Activated T-helper 17 cell treated with anti-CD3 and anti-CD28 coated beads, Interleukin-2, amount 50 U/mL, for 72 hours (primary cell): ENCODE data around the gene ANKHD1. TPM values are rescaled to one million over a fixed set of nuclear protein-coding genes. Genes with fewer than 3 reads are reported as not detected.

Experiments used
- ATAC-seq: fragments of 150-1000 bp; cut with Tn5 transposase; replicated peaks from 2 replicates; pipeline ENCODE4 v1.10.0; 2021; ENCODE audit warnings: mild to moderate bottlenecking, moderate library complexity
- H3K27ac Mint-ChIP-seq: one replicate; pipeline ENCODE4 v1.8.0; 2022; ENCODE audit warnings: mixed read lengths
- H3K27me3 Mint-ChIP-seq: one replicate; pipeline ENCODE4 v1.8.0; 2022; ENCODE audit warnings: mixed read lengths
- H3K36me3 Mint-ChIP-seq: one replicate; pipeline ENCODE4 v1.8.0; 2022; ENCODE audit warnings: low read depth, mild to moderate bottlenecking, mixed read lengths
- H3K4me1 Mint-ChIP-seq: one replicate; pipeline ENCODE4 v1.8.0; 2022; ENCODE audit warnings: mixed read lengths
- H3K4me3 Mint-ChIP-seq: one replicate; pipeline ENCODE4 v1.8.0; 2022; ENCODE audit warnings: mild to moderate bottlenecking, mixed read lengths
- H3K9me3 Mint-ChIP-seq: one replicate; pipeline ENCODE4 v1.8.0; 2022; ENCODE audit warnings: mixed read lengths
- total RNA-seq, 2 donors: library from RNA; stranded (reverse); gene quantifications; one replicate each; pipeline ENCODE4 v1.2.3, GENCODE V29; 2022

The ANKHD1 gene
- total RNA-seq, 2 donors from 2014 or later = 94.5 to 119 TPM

GRCh38 chr5:140550147-140551079 is 148.8 kb downstream of the ANKHD1 start:
- Mint-ChIP-seq H3K27ac (peak overlapping the region; percentile 91), H3K4me3 (no peak overlapping the region), H3K27me3 (no peaks in the 10 kb centered on the region), H3K36me3 (peaks cover 64% of the 10 kb centered on the region), H3K4me1 (peaks cover 23% of the 10 kb centered on the region), H3K9me3 (no peaks in the 10 kb centered on the region)
- no peak for ATAC-seq

GRCh38 chr5:140551872-140552271 is 150.2 kb downstream of the ANKHD1 start:
- no peak overlapping the region for H3K27ac Mint-ChIP-seq
- H3K4me3 Mint-ChIP-seq = no peak overlapping the region

DNA sequence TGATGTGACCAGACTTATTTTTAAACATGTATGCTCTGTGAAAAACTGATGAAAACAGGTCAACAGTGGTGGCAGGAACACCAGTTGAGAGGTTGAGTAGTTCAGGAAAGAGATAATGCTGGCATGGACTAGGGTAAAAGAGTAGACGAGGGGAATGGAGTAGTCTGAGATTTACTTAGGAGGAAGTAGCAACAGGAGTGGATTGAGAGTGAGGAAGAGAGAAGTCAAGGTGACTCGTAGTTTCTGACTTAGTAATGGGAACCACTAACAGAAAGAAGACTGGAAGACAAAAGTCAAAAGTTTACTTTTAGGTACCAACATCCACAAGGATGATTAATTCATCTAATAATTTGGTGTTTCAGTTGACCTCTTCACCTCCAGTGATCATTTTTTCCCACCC is 152.0 kb downstream of the ANKHD1 start:
- peak; percentile 59 for ATAC-seq
- Mint-ChIP-seq H3K36me3 (peaks cover 91% of the 10 kb centered on the region), H3K4me3 (peak overlapping the region; percentile 63)

More at GRCh38 chr5:140551872-140552271, 150.2 kb downstream of the ANKHD1 start:
- no peaks in the 10 kb centered on the region for H3K27me3 Mint-ChIP-seq
- no peak for ATAC-seq
- no peaks in the 10 kb centered on the region for H3K9me3 Mint-ChIP-seq
- H3K4me1 Mint-ChIP-seq = peaks cover 36% of the 10 kb centered on the region
- peaks cover 77% of the 10 kb centered on the region for H3K36me3 Mint-ChIP-seq

DNA sequence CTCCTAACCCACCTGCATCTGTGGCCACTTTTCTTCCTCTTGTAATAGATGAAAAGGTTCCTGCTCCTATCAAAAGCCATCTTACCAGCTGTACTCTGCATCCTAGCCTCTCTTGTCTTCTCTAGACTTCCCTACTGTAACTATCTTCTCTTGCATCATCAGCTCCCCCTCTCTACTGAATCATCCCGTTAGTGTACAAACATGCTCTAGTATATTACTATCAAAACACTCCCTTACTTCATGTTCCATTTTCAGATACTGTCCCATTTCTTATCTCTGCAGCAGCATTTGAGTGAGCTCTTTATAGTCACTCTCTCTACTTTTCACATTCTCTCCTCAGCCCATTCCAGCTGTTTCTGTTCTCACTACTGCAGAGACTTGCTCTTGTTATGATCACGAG is 152.8 kb downstream of the ANKHD1 start:
- ATAC-seq = peak; percentile 22
- Mint-ChIP-seq H3K27ac (peak overlapping the region; percentile 75), H3K36me3 (peaks cover 87% of the 10 kb centered on the region), H3K27me3 (no peaks in the 10 kb centered on the region), H3K9me3 (no peaks in the 10 kb centered on the region), H3K4me3 (peak overlapping the region; percentile 63), H3K4me1 (peaks cover 44% of the 10 kb centered on the region)

More for the DNA sequence above, 152.0 kb downstream of the ANKHD1 start:
- Mint-ChIP-seq H3K27ac (peak overlapping the region; percentile 75), H3K4me1 (peaks cover 44% of the 10 kb centered on the region), H3K27me3 (no peaks in the 10 kb centered on the region), H3K9me3 (no peaks in the 10 kb centered on the region)

DNA sequence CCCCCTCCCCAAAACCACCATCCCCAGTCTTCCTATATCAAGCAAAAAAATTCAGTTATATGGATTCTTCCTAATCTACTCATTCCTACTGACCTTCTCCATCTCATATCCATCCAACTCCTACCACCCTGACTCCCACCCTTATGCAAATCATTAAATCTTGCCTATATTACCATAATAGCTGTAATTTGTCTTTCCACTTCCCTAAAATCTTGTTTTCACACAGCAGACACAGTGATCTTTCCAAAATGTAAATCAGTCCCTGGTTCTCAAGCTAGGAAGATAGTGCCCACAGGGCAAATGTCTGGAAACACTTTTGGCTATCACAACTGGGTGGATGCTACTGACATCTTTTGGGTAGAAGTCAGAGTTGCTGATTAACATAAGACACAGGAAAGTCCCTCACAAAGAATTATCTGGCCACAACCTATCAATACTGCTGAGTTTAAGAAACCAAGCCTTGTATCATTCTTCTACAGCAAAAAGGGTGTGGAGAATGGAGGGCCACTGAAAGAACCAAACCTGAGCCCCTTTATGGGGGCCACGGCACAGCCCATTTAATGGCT is 154.2 kb downstream of the ANKHD1 start:
- peak overlapping the region; percentile 63 for H3K4me3 Mint-ChIP-seq
- ATAC-seq = no peak
- H3K36me3 Mint-ChIP-seq = peaks cover 73% of the 10 kb centered on the region
- H3K27me3 Mint-ChIP-seq = no peaks in the 10 kb centered on the region
- no peaks in the 10 kb centered on the region for H3K9me3 Mint-ChIP-seq
- peak overlapping the region; percentile 75 for H3K27ac Mint-ChIP-seq
- H3K4me1 Mint-ChIP-seq = peaks cover 44% of the 10 kb centered on the region

DNA sequence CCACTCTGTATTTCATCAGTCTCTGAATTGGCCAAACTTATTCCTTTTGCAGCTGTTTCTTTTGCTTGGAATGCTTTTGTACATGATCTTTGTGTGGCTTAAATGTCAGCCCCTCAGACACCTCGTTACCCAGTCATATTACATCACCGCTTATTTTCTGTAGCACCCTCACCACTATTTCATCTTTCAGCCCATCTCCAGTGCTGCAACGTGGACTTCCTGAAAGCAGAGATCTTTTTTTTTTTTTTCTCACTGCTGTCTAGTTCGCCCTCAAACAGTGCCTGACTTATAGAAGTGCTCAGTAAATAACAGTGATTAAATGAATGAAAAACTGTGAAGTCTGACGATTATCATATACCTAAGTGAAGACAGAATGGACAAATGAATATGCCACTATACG is 154.8 kb downstream of the ANKHD1 start:
- Mint-ChIP-seq H3K36me3 (peaks cover 67% of the 10 kb centered on the region), H3K4me1 (peaks cover 44% of the 10 kb centered on the region), H3K27me3 (no peaks in the 10 kb centered on the region), H3K27ac (peak overlapping the region; percentile 75), H3K9me3 (no peaks in the 10 kb centered on the region), H3K4me3 (peak overlapping the region; percentile 63)
- no peak for ATAC-seq

DNA sequence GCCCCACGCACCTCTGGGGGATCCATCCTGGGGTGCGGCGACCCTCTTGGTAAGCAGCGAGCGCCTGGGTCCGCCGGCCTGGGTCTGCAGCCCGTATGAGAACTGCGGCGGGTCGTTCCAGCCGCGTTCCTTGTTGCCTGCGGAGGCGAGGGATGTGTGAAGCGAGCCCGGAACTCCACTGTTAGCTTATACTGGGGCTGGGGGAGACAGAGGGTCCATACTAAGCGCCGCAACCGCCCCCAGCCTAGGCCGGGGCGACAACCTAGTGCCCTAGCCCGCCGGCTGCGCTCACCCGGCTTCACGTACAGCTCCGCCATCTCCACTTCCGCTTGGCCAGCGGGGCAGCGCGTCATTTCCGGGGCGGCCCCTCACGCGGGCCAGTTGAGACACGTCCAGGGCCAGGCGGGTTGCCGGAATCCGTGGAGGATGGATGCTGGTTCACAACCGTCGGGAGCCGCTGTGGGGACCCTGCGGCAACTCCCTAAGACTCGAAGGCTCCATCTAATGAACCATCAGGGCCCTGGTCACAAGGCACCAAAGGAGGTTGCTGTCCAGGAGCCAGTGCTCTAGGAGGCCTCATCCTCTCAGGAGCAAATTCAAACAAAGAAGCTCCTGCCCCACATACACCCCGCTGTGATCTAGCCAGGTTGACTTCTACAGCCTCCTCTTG is 155.6 kb downstream of the ANKHD1 start, which contains the start of gene SRA1:
Gene SRA1 (minus strand): TSS at position 338 of the 670 bp plus-strand sequence. CDS start 21 bp downstream, at position 317.
- Mint-ChIP-seq H3K4me1 (peaks cover 44% of the 10 kb centered on the region), H3K36me3 (peaks cover 59% of the 10 kb centered on the region), H3K27me3 (no peaks in the 10 kb centered on the region), H3K9me3 (no peaks in the 10 kb centered on the region), H3K27ac (peak within 1 kb of the TSS; percentile 75), H3K4me3 (peak within 1 kb of the TSS; percentile 63)
- ATAC-seq = peak; percentile 93

- H3K4me1 Mint-ChIP-seq = peaks cover 41% of the 10 kb centered on the region
- H3K4me3 Mint-ChIP-seq = peak overlapping the region; percentile 63
- H3K27ac Mint-ChIP-seq = peak overlapping the region; percentile 75
- peaks cover 52% of the 10 kb centered on the region for H3K36me3 Mint-ChIP-seq
- H3K27me3 Mint-ChIP-seq = no peaks in the 10 kb centered on the region
- H3K9me3 Mint-ChIP-seq = no peaks in the 10 kb centered on the region
- no peak for ATAC-seq
Observed at GRCh38 chr5:140557965-140558364, 156.3 kb downstream of the ANKHD1 start.

DNA sequence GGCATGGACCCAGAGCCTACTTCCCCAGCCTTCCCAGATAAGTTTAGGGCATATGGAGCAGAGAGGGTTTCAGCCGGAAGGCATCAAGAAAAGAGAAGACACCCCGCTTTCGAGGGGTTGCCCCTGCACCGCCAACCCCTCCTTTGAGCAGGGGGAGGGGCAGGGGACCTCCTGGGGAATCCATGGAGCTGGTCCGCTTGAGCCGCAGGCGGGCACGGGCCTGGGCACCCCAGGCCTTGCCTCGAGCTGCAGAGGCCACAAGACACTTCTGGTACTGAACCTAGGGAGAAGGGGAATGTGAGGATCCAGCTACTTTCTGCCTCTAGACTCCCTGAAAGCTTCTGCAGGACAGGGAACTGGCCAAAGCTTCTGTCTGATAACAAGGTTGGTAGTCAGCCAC is 156.9 kb downstream of the ANKHD1 start:
- ATAC-seq = no peak
- Mint-ChIP-seq H3K36me3 (peaks cover 46% of the 10 kb centered on the region), H3K4me3 (peak overlapping the region; percentile 63), H3K27me3 (no peaks in the 10 kb centered on the region), H3K4me1 (peaks cover 36% of the 10 kb centered on the region), H3K9me3 (no peaks in the 10 kb centered on the region), H3K27ac (peak overlapping the region; percentile 75)

GRCh38 chr5:140560227-140560626 is 158.6 kb downstream of the ANKHD1 start:
- no peak for ATAC-seq
- Mint-ChIP-seq H3K27me3 (no peaks in the 10 kb centered on the region), H3K4me3 (no peak overlapping the region), H3K36me3 (peaks cover 38% of the 10 kb centered on the region), H3K9me3 (no peaks in the 10 kb centered on the region), H3K27ac (peak overlapping the region; percentile 40), H3K4me1 (peaks cover 22% of the 10 kb centered on the region)

DNA sequence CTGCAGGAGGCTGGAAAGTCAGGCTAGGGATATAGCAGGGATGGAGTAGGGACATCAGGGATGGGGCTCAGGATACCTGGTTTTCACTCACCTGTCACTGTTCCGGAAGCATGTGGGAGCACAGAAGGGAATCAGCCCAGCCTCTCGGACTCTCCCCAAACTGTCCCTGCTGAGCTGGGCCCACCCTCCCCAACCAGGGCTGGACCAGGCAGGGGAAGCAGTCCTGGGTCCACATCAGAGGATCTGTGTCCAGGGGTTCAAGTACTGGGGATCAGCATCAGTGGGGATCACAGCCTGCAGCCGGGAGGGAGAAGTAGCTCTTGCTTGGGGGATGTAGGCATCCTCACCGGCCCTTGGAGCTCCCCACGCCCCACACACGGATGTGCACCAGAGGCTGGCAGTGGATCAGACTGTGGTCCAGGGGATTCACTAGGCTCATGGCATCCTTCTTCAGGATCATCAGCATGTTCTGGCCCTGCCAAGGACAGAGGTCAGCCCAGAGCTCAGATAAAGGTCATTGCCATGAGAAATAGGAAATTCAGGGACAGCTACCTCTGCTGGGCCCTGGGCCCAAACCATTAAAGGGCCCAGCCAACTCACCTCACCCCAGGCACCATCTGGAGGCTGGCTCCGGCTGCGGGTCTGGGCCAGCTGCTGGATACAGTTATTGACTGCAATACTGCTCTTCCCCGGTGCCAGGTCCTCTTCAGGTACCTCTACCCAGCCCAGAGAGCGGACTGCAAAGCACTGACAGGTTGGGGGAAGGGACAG is 160.3 kb downstream of the ANKHD1 start:
- peaks cover 13% of the 10 kb centered on the region for H3K4me1 Mint-ChIP-seq
- H3K36me3 Mint-ChIP-seq = peaks cover 38% of the 10 kb centered on the region
- H3K27me3 Mint-ChIP-seq = no peaks in the 10 kb centered on the region
- no peaks in the 10 kb centered on the region for H3K9me3 Mint-ChIP-seq
- peak overlapping the region; percentile 93 for H3K4me3 Mint-ChIP-seq
- H3K27ac Mint-ChIP-seq = peak overlapping the region; percentile 93
- no peak for ATAC-seq

DNA sequence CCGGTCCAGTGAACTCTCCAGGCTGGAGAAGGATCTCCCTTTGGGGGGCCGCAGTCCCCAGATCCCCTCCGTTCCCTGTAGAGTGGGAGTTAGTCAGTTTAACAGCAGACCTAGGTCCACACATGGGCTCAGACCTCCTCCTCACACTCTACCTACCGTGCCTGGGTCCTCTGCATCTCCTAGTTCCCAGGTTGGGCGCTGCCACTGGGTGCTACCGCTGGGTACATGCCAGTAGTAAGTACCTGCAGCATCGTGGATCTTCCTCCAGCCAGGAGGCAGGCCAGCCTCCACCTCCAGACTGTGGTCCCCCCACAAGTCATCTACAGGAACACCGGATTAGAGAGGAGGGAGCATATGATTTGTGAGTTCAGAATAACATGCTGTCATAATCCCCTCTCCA is 162.0 kb downstream of the ANKHD1 start:
- Mint-ChIP-seq H3K4me1 (peaks cover 16% of the 10 kb centered on the region), H3K27ac (peak overlapping the region; percentile 93), H3K4me3 (peak overlapping the region; percentile 93), H3K9me3 (no peaks in the 10 kb centered on the region), H3K36me3 (peaks cover 39% of the 10 kb centered on the region), H3K27me3 (no peaks in the 10 kb centered on the region)
- no peak for ATAC-seq

DNA sequence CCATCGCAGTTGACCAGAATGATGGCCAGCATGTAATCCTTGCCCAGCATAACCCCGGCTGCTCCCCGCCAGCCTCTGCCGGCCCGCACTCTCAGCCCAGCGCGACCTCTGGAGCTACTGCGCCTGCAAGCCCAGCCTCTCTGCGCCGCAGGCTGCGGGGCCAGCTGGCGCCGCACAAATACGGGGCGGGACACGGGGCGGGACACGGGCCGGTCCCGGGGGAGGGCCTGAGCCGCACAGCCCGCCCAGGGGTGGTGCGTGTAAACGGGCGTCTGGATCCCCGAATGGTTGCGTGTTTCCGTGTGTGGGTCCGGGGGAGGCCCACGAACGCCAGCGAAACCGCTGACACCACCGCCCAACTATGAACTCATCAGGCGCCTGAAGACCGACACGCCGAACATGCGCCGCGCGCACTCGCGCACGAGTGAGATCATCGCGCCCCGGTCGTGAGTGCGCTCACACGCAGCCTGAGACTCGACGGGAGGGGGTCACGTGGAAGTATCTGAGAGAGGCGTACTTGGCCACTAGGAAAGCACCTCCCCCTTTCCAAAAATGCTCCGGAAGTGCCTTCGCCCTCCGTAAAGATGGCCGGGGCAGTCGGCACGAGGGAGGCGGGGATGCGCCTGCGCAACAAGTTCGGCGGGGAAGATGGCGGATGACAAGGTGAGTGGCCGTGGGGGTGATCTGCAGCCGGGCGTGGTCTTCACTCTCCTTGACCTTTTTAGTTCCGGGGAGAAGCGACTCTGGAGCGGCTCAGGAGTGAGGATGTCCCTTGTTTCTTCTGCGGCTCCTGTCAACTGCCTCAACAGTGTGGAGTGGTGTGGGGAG is 162.8 kb downstream of the ANKHD1 start, which contains the start of the genes APBB3 and SLC35A4:
Gene APBB3 (minus strand): TSS at position 403 of the 828 bp plus-strand sequence. CDS start 353 bp downstream, at position 50.
Gene SLC35A4 (plus strand): TSS at position 633 of the 828 bp plus-strand sequence. CDS start 2,342 bp downstream, outside the sequence.
- peaks cover 45% of the 10 kb centered on the region for H3K36me3 Mint-ChIP-seq
- ATAC-seq = peak; percentile 93

More for the DNA sequence above, 162.8 kb downstream of the ANKHD1 start, which contains the start of the genes APBB3 and SLC35A4:
- H3K27ac Mint-ChIP-seq = peak within 1 kb of the TSS; percentile 93
- peaks cover 23% of the 10 kb centered on the region for H3K4me1 Mint-ChIP-seq
- H3K4me3 Mint-ChIP-seq = peak within 1 kb of the TSS; percentile 93
- no peaks in the 10 kb centered on the region for H3K27me3 Mint-ChIP-seq
- H3K9me3 Mint-ChIP-seq = no peaks in the 10 kb centered on the region
